ENCODE measurements around the gene PRSS2.
A peak's percentile ranks its signal among the peaks of the same experiment; 100 is the strongest.

The PRSS2 gene

GRCh38 chr7:142801601-142802295 lies 31.0 kb downstream of the PRSS2 start:
- DNase-seq (ENCODE audit: low read depth) = no peak

GRCh38 chr7:142802301-142802700 lies 31.5 kb downstream of the PRSS2 start:
- DNase-seq (ENCODE audit: low read depth) = no peak

GRCh38 chr7:142803901-142804300 lies 33.1 kb downstream of the PRSS2 start:
- DNase-seq (ENCODE audit: low read depth) = no peak

GRCh38 chr7:142804728-142805207 lies 34.0 kb downstream of the PRSS2 start:
- no peak for DNase-seq (ENCODE audit: low read depth)

GRCh38 chr7:142805350-142806021 lies 34.7 kb downstream of the PRSS2 start:
- DNase-seq (ENCODE audit: low read depth) = no peak

GRCh38 chr7:142806022-142806356 lies 35.2 kb downstream of the PRSS2 start:
- no peak for DNase-seq (ENCODE audit: low read depth)

- no peak for DNase-seq (ENCODE audit: low read depth)
These were observed 36.2 kb downstream of the PRSS2 start for GRCh38 chr7:142806957-142807356.

GRCh38 chr7:142807855-142808460 lies 37.2 kb downstream of the PRSS2 start:
- DNase-seq (ENCODE audit: low read depth) = no peak

- no peak for DNase-seq (ENCODE audit: low read depth)
These were observed 37.7 kb downstream of the PRSS2 start for GRCh38 chr7:142808461-142808801.

- peak; percentile 84 for DNase-seq (ENCODE audit: low read depth)
These were observed 38.2 kb downstream of the PRSS2 start for GRCh38 chr7:142808802-142809583.

GRCh38 chr7:142809671-142810070 lies 38.9 kb downstream of the PRSS2 start:
- no peak for DNase-seq (ENCODE audit: low read depth)

- no peak for DNase-seq (ENCODE audit: low read depth)
These were observed 40.5 kb downstream of the PRSS2 start for GRCh38 chr7:142811154-142811737.

- no peak for DNase-seq (ENCODE audit: low read depth)
These were observed 41.9 kb downstream of the PRSS2 start for GRCh38 chr7:142812437-142813215.

GRCh38 chr7:142813226-142813625 lies 42.5 kb downstream of the PRSS2 start:
- DNase-seq (ENCODE audit: low read depth) = no peak

GRCh38 chr7:142813699-142814098 lies 42.9 kb downstream of the PRSS2 start:
- DNase-seq (ENCODE audit: low read depth) = no peak

GRCh38 chr7:142814451-142814850 lies 43.7 kb downstream of the PRSS2 start:
- no peak for DNase-seq (ENCODE audit: low read depth)

GRCh38 chr7:142815134-142815533 lies 44.4 kb downstream of the PRSS2 start:
- no peak for DNase-seq (ENCODE audit: low read depth)

GRCh38 chr7:142817506-142817905 lies 46.7 kb downstream of the PRSS2 start:
- DNase-seq (ENCODE audit: low read depth) = no peak

GRCh38 chr7:142819530-142819929 lies 48.8 kb downstream of the PRSS2 start:
- no peak for DNase-seq (ENCODE audit: low read depth)

- DNase-seq (ENCODE audit: low read depth) = no peak
These were observed 51.9 kb downstream of the PRSS2 start for GRCh38 chr7:142822714-142823113.

Data from stimulated activated CD8-positive, alpha-beta memory T cell treated with anti-CD3 and anti-CD28 coated beads, Interleukin-7, amount 100 ng/mL, for 24 hours (primary cell).